Measurements from ENCODE around the gene C14orf93. TPM values are rescaled to one million over a fixed set of nuclear protein-coding genes. Genes with fewer than 3 reads are reported as not detected.

Gene C14orf93
- total RNA-seq, 2 experiments from 2014 or later: 11.4 to 11.6 TPM

GRCh38 chr14:22993517-22993916 lies 16.4 kb downstream of the C14orf93 start:
- H3K27ac Mint-ChIP-seq: no peak overlapping the region
- H3K27me3 Mint-ChIP-seq: no peaks in the 10 kb centered on the region
- no peaks in the 10 kb centered on the region for H3K36me3 Mint-ChIP-seq
- ATAC-seq (ENCODE audit: low read depth) (no peak), DNase-seq (no peak)
- no peak overlapping the region for H3K4me3 Mint-ChIP-seq
- no peaks in the 10 kb centered on the region for H3K9me3 Mint-ChIP-seq
- peaks cover 3% of the 10 kb centered on the region for H3K4me1 Mint-ChIP-seq
- POLR2A ChIA-PET: interaction anchor here (1.3 kb wide), 1 partner anchor 14 kb away, joined by 3 read pairs; no protein-coding TSS in a partner anchor

DNA sequence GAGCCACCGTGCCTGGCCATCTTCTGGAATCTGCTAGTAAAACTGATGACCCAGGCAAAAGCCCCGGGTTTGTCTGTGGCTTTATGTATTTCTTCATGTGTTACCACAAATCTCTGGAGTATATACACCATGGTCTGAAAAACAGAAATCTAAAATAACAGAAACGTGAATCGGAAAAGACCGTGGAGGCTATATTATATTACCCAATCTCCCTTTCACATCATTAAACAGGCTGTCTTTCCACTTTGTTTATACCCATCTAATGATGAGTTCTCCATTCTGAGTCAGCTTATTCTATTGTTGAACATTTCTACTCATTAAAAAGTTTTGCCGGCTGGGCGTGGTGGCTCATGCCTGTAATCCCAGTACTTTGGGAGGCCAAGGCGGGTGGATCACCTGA lies 18.1 kb downstream of the C14orf93 start:
- no peak overlapping the region for H3K27ac Mint-ChIP-seq
- no peaks in the 10 kb centered on the region for H3K27me3 Mint-ChIP-seq
- H3K4me3 Mint-ChIP-seq: no peak overlapping the region
- no peak for ATAC-seq (ENCODE audit: low read depth)
- no peaks in the 10 kb centered on the region for H3K36me3 Mint-ChIP-seq
- H3K9me3 Mint-ChIP-seq: no peaks in the 10 kb centered on the region
- H3K4me1 Mint-ChIP-seq: peaks cover 3% of the 10 kb centered on the region
- POLR2A ChIA-PET: no interaction called here
- DNase-seq: no peak

DNA sequence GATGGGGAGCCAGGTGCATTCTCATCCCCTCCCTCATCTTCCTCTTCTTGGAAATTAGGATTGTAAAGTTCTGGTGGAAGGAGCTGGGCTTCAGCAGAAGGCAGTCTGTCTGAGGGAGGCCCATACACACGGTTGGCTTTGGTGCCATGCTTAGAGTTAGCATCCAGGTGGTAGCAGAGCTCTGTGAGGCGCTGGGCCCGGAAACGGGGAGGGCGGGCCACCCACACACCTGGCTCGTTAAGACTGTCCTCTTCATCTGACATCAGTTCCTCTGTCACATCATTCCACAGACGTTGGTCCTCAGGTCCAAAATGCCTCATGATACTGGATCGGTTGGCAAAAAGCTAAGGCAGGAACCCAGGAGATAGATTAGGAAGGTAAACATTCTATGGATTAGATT lies 22.7 kb downstream of the C14orf93 start:
- Mint-ChIP-seq H3K27ac (no peak overlapping the region), H3K4me1 (no peaks in the 10 kb centered on the region), H3K36me3 (no peaks in the 10 kb centered on the region), H3K4me3 (no peak overlapping the region), H3K27me3 (no peaks in the 10 kb centered on the region), H3K9me3 (no peaks in the 10 kb centered on the region)
- POLR2A ChIA-PET: interaction anchor here (1.1 to 1.8 kb wide), 4 partner anchors 7 to 417 kb away, joined by 3 to 9 read pairs (median 4); no protein-coding TSS in a partner anchor
- DNase-seq (no peak), ATAC-seq (ENCODE audit: low read depth) (no peak)

- no peak overlapping the region for H3K4me3 Mint-ChIP-seq
- no peaks in the 10 kb centered on the region for H3K4me1 Mint-ChIP-seq
- no peak overlapping the region for H3K27ac Mint-ChIP-seq
- H3K27me3 Mint-ChIP-seq: no peaks in the 10 kb centered on the region
- H3K36me3 Mint-ChIP-seq: no peaks in the 10 kb centered on the region
- POLR2A ChIA-PET: interaction anchor here (0.8 to 1.8 kb wide), 7 partner anchors 8 to 416 kb away, joined by 3 to 9 read pairs (median 4); partner anchors contain the start of genes ACIN1 and C14orf119
- H3K9me3 Mint-ChIP-seq: no peaks in the 10 kb centered on the region
- DNase-seq (peak; percentile 81), ATAC-seq (ENCODE audit: low read depth) (peak; percentile 50)
Observed at GRCh38 chr14:22986508-22987054, 23.4 kb downstream of the C14orf93 start.

GRCh38 chr14:22985894-22986507 lies 23.9 kb downstream of the C14orf93 start:
- DNase-seq: no peak
- H3K4me3 Mint-ChIP-seq: no peak overlapping the region
- H3K9me3 Mint-ChIP-seq: no peaks in the 10 kb centered on the region
- no peak overlapping the region for H3K27ac Mint-ChIP-seq
- ATAC-seq (ENCODE audit: low read depth): no peak
- POLR2A ChIA-PET: interaction anchor here (0.8 to 1.8 kb wide), 8 partner anchors 9 to 416 kb away, joined by 3 to 9 read pairs (median 4); partner anchors contain the start of genes ACIN1, C14orf119 and CDH24
- H3K36me3 Mint-ChIP-seq: no peaks in the 10 kb centered on the region
- H3K4me1 Mint-ChIP-seq: no peaks in the 10 kb centered on the region
- H3K27me3 Mint-ChIP-seq: peaks cover under 1% of the 10 kb centered on the region

GRCh38 chr14:22984959-22985658 lies 24.8 kb downstream of the C14orf93 start:
- Mint-ChIP-seq H3K9me3 (no peaks in the 10 kb centered on the region), H3K4me3 (no peak overlapping the region), H3K36me3 (no peaks in the 10 kb centered on the region), H3K4me1 (peaks cover under 1% of the 10 kb centered on the region), H3K27me3 (peaks cover 4% of the 10 kb centered on the region), H3K27ac (no peak overlapping the region)
- POLR2A ChIA-PET: interaction anchor here (1.2 to 1.5 kb wide), 2 partner anchors 22 to 73 kb away, joined by 4 to 5 read pairs; partner anchors contain the start of gene CDH24
- DNase-seq (no peak), ATAC-seq (ENCODE audit: low read depth) (no peak)

DNA sequence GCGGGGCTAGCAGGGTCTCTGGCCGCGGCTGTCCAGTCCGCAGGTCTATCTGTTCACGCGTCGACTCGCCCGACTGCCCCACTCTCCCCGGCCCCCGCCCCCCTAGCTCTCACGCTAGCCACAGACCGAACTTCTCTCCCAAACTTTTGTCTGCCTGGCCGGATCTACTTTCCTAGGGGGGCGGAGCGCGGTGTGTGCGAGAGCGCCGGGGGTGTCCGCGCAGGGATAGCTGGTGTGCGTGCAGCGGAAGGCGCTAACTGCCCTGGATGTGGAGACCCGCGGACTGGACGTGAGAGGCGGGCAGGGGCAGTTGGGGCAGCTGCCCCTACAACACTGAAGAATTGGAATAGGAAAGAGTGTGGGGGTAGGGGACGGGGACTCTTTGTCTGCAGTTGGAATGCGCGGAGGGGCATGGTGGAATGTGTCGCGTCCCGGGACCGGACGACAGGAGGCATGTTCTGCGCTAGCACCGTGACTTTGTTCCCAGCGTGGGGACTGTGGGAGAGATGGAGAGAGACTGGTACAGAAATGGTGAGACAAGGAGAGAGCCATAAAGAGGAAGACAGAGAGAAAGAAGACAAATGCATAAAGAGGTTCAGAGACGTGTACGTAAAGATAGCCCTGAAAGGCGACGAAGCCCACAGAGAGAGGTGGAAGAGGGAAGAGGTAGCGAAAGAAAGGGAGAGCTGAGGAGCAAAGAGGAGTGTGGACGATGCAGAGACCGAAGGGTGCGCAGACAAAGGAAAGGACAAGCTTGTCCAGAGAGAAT lies 27.3 kb downstream of the C14orf93 start, which contains the start of gene AJUBA:
Gene AJUBA (minus strand): TSS at position 75 of the 769 bp plus-strand sequence. CDS start 285 bp downstream, outside the sequence.
- H3K4me3 Mint-ChIP-seq: peak within 1 kb of the TSS; percentile 53
- POLR2A ChIA-PET: interaction anchor here (1.0 to 2.3 kb wide), 7 partner anchors 12 to 413 kb away, joined by 3 to 9 read pairs (median 5); partner anchors contain the start of genes HAUS4 and PSMB5
- no peaks in the 10 kb centered on the region for H3K9me3 Mint-ChIP-seq
- DNase-seq (peak; percentile 81), ATAC-seq (ENCODE audit: low read depth) (peak; percentile 73)
- no peaks in the 10 kb centered on the region for H3K36me3 Mint-ChIP-seq
- peaks cover 16% of the 10 kb centered on the region for H3K27me3 Mint-ChIP-seq
- peaks cover 7% of the 10 kb centered on the region for H3K4me1 Mint-ChIP-seq
- H3K27ac Mint-ChIP-seq: no peak within 1 kb of the TSS

DNA sequence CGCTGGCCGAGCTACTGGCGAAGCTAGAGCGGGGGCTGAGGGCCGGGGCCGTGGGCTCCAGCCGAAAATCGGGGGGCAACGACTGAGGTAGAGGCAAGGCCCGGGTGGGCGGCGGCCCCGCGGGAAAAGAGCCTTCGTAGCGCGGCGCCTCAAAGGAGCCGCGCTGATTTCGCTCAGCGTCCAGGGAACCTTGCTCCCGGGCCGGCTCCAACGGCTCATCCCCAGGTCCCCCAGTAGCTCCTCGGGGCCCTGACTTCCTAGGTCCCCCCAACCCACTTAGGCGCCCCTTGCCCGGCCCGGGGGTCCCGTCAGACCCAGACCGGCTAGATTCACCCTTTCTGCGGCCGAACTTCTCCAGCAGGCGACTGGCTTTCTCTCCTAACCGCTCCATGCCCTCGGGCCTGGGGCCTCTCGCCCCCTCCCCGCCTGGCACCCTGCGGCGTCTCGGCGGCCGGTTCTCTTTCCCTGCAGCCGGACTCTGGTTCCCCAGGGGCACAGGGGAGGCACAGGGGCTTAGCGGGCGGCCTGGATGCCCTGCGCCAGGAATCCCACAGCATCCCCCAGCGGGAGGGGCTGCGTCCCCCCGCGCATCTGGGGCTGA lies 28.0 kb downstream of the C14orf93 start:
- Mint-ChIP-seq H3K27me3 (peaks cover 19% of the 10 kb centered on the region), H3K4me3 (peak overlapping the region; percentile 53)
- DNase-seq: no peak

DNA sequence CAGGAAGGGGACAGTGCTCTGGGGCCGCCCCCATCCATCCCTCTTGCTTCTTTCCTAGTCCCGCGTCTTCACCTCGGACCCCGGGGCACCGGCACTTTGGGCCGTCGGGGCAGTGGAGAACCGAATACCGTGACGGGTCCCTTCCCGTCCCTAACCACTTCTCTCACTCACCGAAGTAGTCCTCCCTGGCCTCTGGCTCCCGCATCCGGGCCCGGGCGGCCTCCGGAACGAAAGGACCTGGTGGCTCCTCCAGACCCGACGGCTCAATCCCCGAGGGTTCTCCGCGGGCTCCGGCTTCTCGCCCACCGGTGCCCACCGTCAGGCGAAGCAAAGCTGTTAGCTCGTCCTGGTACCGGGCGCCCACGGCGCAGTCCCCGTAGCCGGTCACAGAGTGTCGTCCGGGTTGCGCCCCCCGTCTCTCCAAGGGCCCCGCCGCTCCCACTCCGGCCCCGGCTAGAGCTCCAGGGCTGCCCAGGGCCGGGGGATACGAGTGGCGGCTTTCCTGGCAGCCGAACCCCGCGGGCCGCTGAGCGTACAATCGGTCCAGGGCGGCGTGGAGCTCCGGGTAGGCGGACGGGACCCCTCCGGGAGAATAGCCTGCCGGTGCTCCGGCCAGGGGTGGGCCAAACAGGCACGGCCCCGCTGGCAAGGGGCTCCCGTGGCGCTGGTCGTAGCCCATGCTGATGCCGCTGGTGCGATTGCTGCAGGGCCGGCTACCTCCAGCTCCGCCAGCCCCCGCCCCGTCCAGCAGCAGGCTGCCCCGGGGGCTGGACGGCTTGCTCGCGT lies 28.7 kb downstream of the C14orf93 start:
- Mint-ChIP-seq H3K27ac (no peak overlapping the region), H3K27me3 (peaks cover 22% of the 10 kb centered on the region), H3K9me3 (no peaks in the 10 kb centered on the region), H3K36me3 (no peaks in the 10 kb centered on the region), H3K4me1 (peaks cover 7% of the 10 kb centered on the region), H3K4me3 (peak overlapping the region; percentile 53)
- POLR2A ChIA-PET: interaction anchor here (0.6 to 2.3 kb wide), 4 partner anchors 9 to 58 kb away, joined by 3 to 9 read pairs (median 4); partner anchors contain the start of gene PSMB5
- DNase-seq: peak; percentile 53
- ATAC-seq (ENCODE audit: low read depth): peak; percentile 6

More for the DNA sequence above, 28.0 kb downstream of the C14orf93 start:
- peak; percentile 9 for ATAC-seq (ENCODE audit: low read depth)
- H3K27ac Mint-ChIP-seq: no peak overlapping the region
- POLR2A ChIA-PET: interaction anchor here (0.6 to 2.3 kb wide), 6 partner anchors 9 to 58 kb away, joined by 3 to 9 read pairs (median 4); partner anchors contain the start of genes HAUS4 and PSMB5
- peaks cover 7% of the 10 kb centered on the region for H3K4me1 Mint-ChIP-seq
- H3K9me3 Mint-ChIP-seq: no peaks in the 10 kb centered on the region
- no peaks in the 10 kb centered on the region for H3K36me3 Mint-ChIP-seq

DNA sequence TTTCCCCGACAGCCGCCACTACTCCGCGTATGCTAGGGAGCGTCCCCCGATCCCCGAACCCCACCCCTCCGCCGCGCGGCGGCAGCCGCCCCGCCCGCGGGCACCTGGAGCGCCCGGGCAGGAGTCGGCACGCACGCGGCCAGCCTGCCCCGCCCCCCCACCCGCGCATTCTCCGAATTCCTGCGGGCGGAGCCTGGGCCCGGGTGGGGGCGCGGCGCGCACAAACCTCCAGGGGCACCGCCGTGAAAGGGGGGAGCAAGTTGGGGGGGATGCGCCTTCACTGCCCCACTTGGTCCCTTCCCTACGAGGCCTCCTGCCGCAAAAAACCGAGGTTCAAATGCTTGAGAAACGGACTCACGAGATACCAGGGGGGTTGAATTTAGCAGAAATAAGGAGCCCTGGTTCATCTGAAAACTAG lies 29.3 kb downstream of the C14orf93 start:
- H3K4me3 Mint-ChIP-seq: peak overlapping the region; percentile 53
- H3K36me3 Mint-ChIP-seq: no peaks in the 10 kb centered on the region
- no peak for ATAC-seq (ENCODE audit: low read depth)
- peaks cover 7% of the 10 kb centered on the region for H3K4me1 Mint-ChIP-seq
- H3K27ac Mint-ChIP-seq: no peak overlapping the region
- DNase-seq: peak; percentile 44
- H3K27me3 Mint-ChIP-seq: peaks cover 22% of the 10 kb centered on the region
- no peaks in the 10 kb centered on the region for H3K9me3 Mint-ChIP-seq
- POLR2A ChIA-PET: interaction anchor here (1.3 to 2.3 kb wide), 2 partner anchors 8 to 54 kb away, joined by 3 to 9 read pairs; partner anchors contain the start of gene PSMB5

DNA sequence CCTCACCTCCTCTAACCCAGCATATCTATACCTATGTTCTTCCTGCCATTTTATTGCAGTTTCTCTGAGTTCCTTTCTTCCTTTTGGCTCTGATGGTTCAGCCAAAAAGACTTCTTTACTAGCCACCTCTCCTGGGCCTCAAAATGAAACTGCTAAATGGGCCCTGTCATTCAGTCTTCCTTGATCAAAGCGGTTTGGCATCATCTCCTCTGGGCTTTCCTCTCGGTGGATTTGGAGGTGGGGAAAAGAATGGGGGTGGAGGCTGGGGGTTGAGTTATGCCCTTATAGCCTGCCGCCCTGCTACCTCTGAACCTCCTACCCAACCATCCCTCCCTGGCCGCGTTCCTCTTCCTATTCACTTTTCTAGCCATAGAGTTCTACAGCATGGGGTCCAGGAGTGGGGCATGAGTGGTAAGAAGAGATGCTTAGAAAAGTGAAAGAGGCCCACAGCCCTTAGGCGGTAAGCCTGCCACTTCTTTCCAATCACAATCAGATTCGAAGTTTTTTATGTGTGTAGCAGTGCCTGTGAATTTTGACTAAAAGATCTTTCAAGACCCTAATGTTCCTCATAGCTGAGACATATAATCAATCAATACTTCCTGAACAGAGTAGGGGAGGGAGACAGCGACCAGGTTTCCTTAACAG lies 30.1 kb downstream of the C14orf93 start:
- peak overlapping the region; percentile 47 for H3K27ac Mint-ChIP-seq
- peak overlapping the region; percentile 26 for H3K4me3 Mint-ChIP-seq
- H3K27me3 Mint-ChIP-seq: peaks cover 23% of the 10 kb centered on the region
- DNase-seq (no peak), ATAC-seq (ENCODE audit: low read depth) (no peak)
- no peaks in the 10 kb centered on the region for H3K36me3 Mint-ChIP-seq
- no peaks in the 10 kb centered on the region for H3K9me3 Mint-ChIP-seq
- H3K4me1 Mint-ChIP-seq: peaks cover 7% of the 10 kb centered on the region
- POLR2A ChIA-PET: no interaction called here

Data from activated naive CD8-positive, alpha-beta T cell treated with anti-CD3 and anti-CD28 coated beads, Interleukin-2, amount 10 ng/mL, durations not matched to agents 7 days and 5 days (primary cell).